Ramos (cell line): Measurements from ENCODE around the gene PCA3.

Experiments used
- in situ Hi-C: fragments of 300-500 bp; cut with MboI; formaldehyde crosslinking; loops from one replicate; pipeline ENCODE4 v1.14.3; 2022; ENCODE audit warnings: low sequenced_read_pairs; ENCODE audit not compliant: unreplicated experiment

PCA3 gene

GRCh38 chr9:76817489-76817888, 53.3 kb downstream of the PCA3 start:
- in situ Hi-C loops: no loop called here

GRCh38 chr9:76818271-76818670, 54.0 kb downstream of the PCA3 start:
- in situ Hi-C loops: no loop called here

- in situ Hi-C loops: no loop called here
Observed at GRCh38 chr9:76820431-76820830, 56.2 kb downstream of the PCA3 start.

GRCh38 chr9:76827296-76828080, 63.2 kb downstream of the PCA3 start:
- in situ Hi-C loops: no loop called here

GRCh38 chr9:76828447-76828846, 64.2 kb downstream of the PCA3 start:
- in situ Hi-C loops: no loop called here

- in situ Hi-C loops: no loop called here
Observed at GRCh38 chr9:76835571-76836283, 71.5 kb downstream of the PCA3 start.
